A673 (cell line): ENCODE data around the gene MCM8.

Experiments used
- CTCF ChIP-seq: fragments of 300-800, 200-600 bp; sonication (generic); conservative IDR thresholded peaks from 2 replicates; pipeline ENCODE4 v1.5.1; 2017; ENCODE audit warnings: low read depth, mild to moderate bottlenecking, antibody characterized with exemption, low read length, moderate library complexity, mixed read lengths
- EZH2 ChIP-seq: fragments of 200-600 bp; sonication (generic); IDR thresholded peaks from 2 replicates; pipeline ENCODE4 v1.6.1; 2017; ENCODE audit warnings: borderline replicate concordance, low read depth, mild to moderate bottlenecking, mixed read lengths, antibody characterized with exemption, low read length; ENCODE audit not compliant: poor library complexity, severe bottlenecking

GRCh38 chr20:5947276-5947675 is 3.2 kb upstream of the MCM8 start:
- TF ChIP-seq CTCF, result no peak
- no peak for TF ChIP-seq EZH2
